ENCODE data around the gene ANKRD10. TPM values are rescaled to one million over a fixed set of nuclear protein-coding genes. Genes with fewer than 3 reads are reported as not detected.

ANKRD10 gene
- total RNA-seq, 1 experiment from 2014 or later = 159 TPM

DNA sequence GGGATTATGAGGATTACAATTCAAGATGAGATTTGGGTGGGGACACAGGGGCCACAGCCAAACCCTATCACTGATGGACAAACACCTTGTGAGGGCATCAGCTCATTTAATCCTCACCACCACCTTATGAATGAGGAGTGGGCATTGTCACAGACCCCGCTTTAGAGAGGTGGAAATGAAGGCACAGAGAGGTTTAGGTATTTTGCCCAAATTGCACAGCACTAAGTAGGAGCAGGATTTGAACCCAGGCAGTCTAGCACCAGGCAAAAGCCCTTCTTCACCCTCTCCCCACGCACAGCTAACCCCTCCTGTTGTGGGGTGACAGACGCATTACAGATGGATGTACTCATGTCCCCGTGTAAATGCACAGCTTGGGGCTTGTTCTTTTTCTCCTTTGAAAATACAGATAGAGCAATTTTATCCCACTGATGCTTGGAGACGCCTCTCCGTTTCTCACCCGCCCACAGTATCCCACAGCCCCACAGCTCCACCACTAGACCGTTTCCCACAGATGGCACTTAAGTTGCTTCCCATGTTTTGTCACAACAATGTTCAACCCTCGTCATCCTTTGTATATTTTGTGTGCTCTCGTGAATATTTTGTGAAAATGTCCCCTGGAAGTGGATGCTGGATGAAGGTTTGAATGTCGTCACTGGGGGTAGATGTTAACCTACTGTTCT, 48.2 kb downstream of the ANKRD10 start:
- no peak overlapping the region for H2BK15ac ChIP-seq (ENCODE audit: low read depth, low read length)
- H3K9me3 ChIP-seq (ENCODE audit: control insufficient read depth, low read depth, low read length) = no peaks in the 10 kb centered on the region
- H3K14ac ChIP-seq (ENCODE audit: insufficient read depth, low read length) = no peak overlapping the region
- H3K27me3 ChIP-seq (ENCODE audit: insufficient read depth, low read length) = no peaks in the 10 kb centered on the region
- H4K91ac ChIP-seq (ENCODE audit: insufficient read length, low read depth, low read length) = no peak overlapping the region
- no peak overlapping the region for H2BK5ac ChIP-seq (ENCODE audit: insufficient read length, low read length)
- H3K4ac ChIP-seq (ENCODE audit: low read depth, low read length) = no peak overlapping the region
- Mint-ChIP-seq H3K4me1 (peaks cover 15 to 32% of the 10 kb centered on the region in 2 experiments), H3K27ac (no peak overlapping the region), H3K4me3 (no peak overlapping the region), H3K36me3 (ENCODE audit: insufficient read depth in 1 of 3, low read depth in 3 of 3) (no peaks in the 10 kb centered on the region), H3K27me3 (ENCODE audit: low read depth) (peaks cover 14% of the 10 kb centered on the region), H3K9me3 (no peaks in the 10 kb centered on the region; a peak in 2 of 5 replicates)
- H4K5ac ChIP-seq (ENCODE audit: insufficient read length, low read depth, low read length) = no peak overlapping the region
- no peaks in the 10 kb centered on the region for H3K79me2 ChIP-seq (ENCODE audit: insufficient read depth, low read length)
- no peak overlapping the region for H3K56ac ChIP-seq (ENCODE audit: insufficient read length, low read depth, low read length)
- no peaks in the 10 kb centered on the region for H3K23me2 ChIP-seq (ENCODE audit: insufficient read length, low read depth, low read length, poor library complexity, severe bottlenecking)
- no peak overlapping the region for H2AFZ ChIP-seq (ENCODE audit: low read length)
- H3K79me1 ChIP-seq (ENCODE audit: insufficient read depth, low read depth, low read length, poor library complexity, severe bottlenecking) = no peaks in the 10 kb centered on the region
- H3K4me2 ChIP-seq (ENCODE audit: insufficient read depth, insufficient read length, low read length) = no peak overlapping the region
- H3K4me1 ChIP-seq (ENCODE audit: insufficient read depth, low read length) = no peaks in the 10 kb centered on the region
- no peak overlapping the region for H2BK20ac ChIP-seq (ENCODE audit: low read depth, low read length, poor library complexity, severe bottlenecking)
- no CpG with 5 or more reads among the region's 11 CpGs for WGBS (ENCODE audit: extremely low coverage, insufficient read length, low lambda C conversion rate)
- H4K20me1 ChIP-seq (ENCODE audit: control insufficient read depth, insufficient read depth, insufficient read length) = no peaks in the 10 kb centered on the region
- H3K9ac ChIP-seq (ENCODE audit: extremely low read depth, insufficient read length, low read length) = no peak overlapping the region
- no peak overlapping the region for H3K27ac ChIP-seq (ENCODE audit: insufficient read length, low read depth, low read length)
- H2BK120ac ChIP-seq (ENCODE audit: low read depth, low read length, poor library complexity, severe bottlenecking) = no peak overlapping the region
- H3K18ac ChIP-seq (ENCODE audit: insufficient read length, low read depth, low read length) = no peak overlapping the region
- no peak overlapping the region for H4K8ac ChIP-seq (replicated peaks; ENCODE audit: insufficient read length, low read depth, low read length)
- TF ChIP-seq, protein P1, sequence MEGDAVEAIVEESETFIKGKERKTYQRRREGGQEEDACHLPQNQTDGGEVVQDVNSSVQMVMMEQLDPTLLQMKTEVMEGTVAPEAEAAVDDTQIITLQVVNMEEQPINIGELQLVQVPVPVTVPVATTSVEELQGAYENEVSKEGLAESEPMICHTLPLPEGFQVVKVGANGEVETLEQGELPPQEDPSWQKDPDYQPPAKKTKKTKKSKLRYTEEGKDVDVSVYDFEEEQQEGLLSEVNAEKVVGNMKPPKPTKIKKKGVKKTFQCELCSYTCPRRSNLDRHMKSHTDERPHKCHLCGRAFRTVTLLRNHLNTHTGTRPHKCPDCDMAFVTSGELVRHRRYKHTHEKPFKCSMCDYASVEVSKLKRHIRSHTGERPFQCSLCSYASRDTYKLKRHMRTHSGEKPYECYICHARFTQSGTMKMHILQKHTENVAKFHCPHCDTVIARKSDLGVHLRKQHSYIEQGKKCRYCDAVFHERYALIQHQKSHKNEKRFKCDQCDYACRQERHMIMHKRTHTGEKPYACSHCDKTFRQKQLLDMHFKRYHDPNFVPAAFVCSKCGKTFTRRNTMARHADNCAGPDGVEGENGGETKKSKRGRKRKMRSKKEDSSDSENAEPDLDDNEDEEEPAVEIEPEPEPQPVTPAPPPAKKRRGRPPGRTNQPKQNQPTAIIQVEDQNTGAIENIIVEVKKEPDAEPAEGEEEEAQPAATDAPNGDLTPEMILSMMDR (conservative IDR thresholded peaks at IDR 0.05) = no peak
- DNase-seq = no peak
- no peak overlapping the region for H3K23ac ChIP-seq (ENCODE audit: insufficient read length, low read depth, low read length)
- H2BK12ac ChIP-seq (ENCODE audit: insufficient read length, low read depth, low read length) = no peak overlapping the region
- no peak overlapping the region for H2AK5ac ChIP-seq (ENCODE audit: insufficient read length, low read length)
- no peak overlapping the region for H3T11ph ChIP-seq (ENCODE audit: low read length)
